Forelimb muscle (tissue), 1 donor: ENCODE data around the gene ITIH6. TPM values are rescaled to one million over a fixed set of nuclear protein-coding genes. Genes with fewer than 3 reads are reported as not detected.
"Not testable (repeated sequence)": the region's sequence is repeated elsewhere in the genome, so short reads cannot be mapped to it uniquely, and the experiment has no call there.

ENCODE experiments used
- DNase-seq: peaks from one replicate; pipeline ENCODE4 v3.0.0-alpha.2; 2013; ENCODE audit warnings: low read depth
- polyA plus RNA-seq: library from polyadenylated mRNA; unstranded; fragments of 120-200 nt; gene quantifications from one replicate; pipeline ENCODE4 v1.2.1, GENCODE V29; 2013; ENCODE audit not compliant: insufficient read length

ITIH6 gene
- polyA plus RNA-seq, 1 donor = 0.77 TPM

GRCh38 chrX:54799046-54799445 is 991 bp upstream of the ITIH6 start:
- no peak for DNase-seq

- DNase-seq = no peak
These were observed 3.3 kb downstream of the ITIH6 start for GRCh38 chrX:54794795-54795194.

- no peak for DNase-seq
These were observed 4.0 kb downstream of the ITIH6 start for GRCh38 chrX:54794028-54794427.

- DNase-seq = not testable (repeated sequence)
These were observed 8.7 kb downstream of the ITIH6 start for GRCh38 chrX:54789405-54789804.

- no peak for DNase-seq
These were observed 9.6 kb downstream of the ITIH6 start for GRCh38 chrX:54788446-54788845.

- no peak for DNase-seq
These were observed 11.1 kb downstream of the ITIH6 start for GRCh38 chrX:54786967-54787366.

- DNase-seq = no peak
These were observed 12.2 kb downstream of the ITIH6 start for GRCh38 chrX:54785901-54786300.

GRCh38 chrX:54776987-54777672 is 20.9 kb downstream of the ITIH6 start:
- no peak for DNase-seq

- DNase-seq = no peak
These were observed 22.0 kb downstream of the ITIH6 start for GRCh38 chrX:54776061-54776460.

GRCh38 chrX:54774391-54775094 is 23.5 kb downstream of the ITIH6 start:
- peak; percentile 75 for DNase-seq

- DNase-seq = no peak
These were observed 39.7 kb downstream of the ITIH6 start for GRCh38 chrX:54758114-54759055.

GRCh38 chrX:54754854-54755253 is 43.2 kb downstream of the ITIH6 start:
- DNase-seq = no peak

GRCh38 chrX:54748626-54749025 is 49.4 kb downstream of the ITIH6 start:
- DNase-seq = no peak

- no peak for DNase-seq
These were observed 50.2 kb downstream of the ITIH6 start for GRCh38 chrX:54747733-54748393.

GRCh38 chrX:54746928-54747327 is 51.1 kb downstream of the ITIH6 start:
- DNase-seq = no peak

- no peak for DNase-seq
These were observed 52.4 kb downstream of the ITIH6 start for GRCh38 chrX:54745676-54746075.

- not testable (repeated sequence) for DNase-seq
These were observed 59.5 kb downstream of the ITIH6 start for GRCh38 chrX:54738567-54738966.

- DNase-seq = not testable (repeated sequence)
These were observed 61.6 kb downstream of the ITIH6 start for GRCh38 chrX:54736298-54736942.

GRCh38 chrX:54721424-54721823 is 76.6 kb downstream of the ITIH6 start:
- DNase-seq = no peak

- DNase-seq = no peak
These were observed 82.4 kb downstream of the ITIH6 start for GRCh38 chrX:54715621-54716020.

GRCh38 chrX:54714424-54714823 is 83.6 kb downstream of the ITIH6 start:
- DNase-seq = no peak
